Gastroesophageal sphincter (tissue), 3 donors: Measurements from ENCODE around the gene TIMMDC1.

Experiments
- POLR2AphosphoS5 ChIP-seq: sonication (generic); formaldehyde crosslinking; IDR thresholded peaks from one replicate; pipeline ENCODE4 v1.6.1; 2017; ENCODE audit warnings: antibody characterized with exemption
- TF ChIP-seq, protein P1 (sequence below), 4 experiments: fragments of 200-600 bp in 2 of 4; fragments of 450-650 bp in 2 of 4; sonication (generic) in 1 of 4; IDR thresholded peaks; one replicate each; pipeline ENCODE4 v1.5.1; 2017 to 2019; ENCODE audit warnings: antibody characterized with exemption in 4 of 4, mild to moderate bottlenecking in 2 of 4, moderate library complexity in 2 of 4

DNA sequence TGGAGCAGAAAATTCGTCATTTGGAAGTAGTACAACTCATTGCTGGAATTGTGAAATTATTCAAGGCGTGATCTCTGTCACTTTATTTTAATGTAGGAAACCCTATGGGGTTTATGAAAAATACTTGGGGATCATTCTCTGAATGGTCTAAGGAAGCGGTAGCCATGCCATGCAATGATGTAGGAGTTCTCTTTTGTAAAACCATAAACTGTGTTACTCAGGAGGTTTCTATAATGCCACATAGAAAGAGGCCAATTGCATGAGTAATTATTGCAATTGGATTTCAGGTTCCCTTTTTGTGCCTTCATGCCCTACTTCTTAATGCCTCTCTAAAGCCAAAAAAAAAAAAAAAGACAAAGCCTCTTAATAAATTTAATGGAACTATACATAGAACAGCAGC, 5.5 kb upstream of the TIMMDC1 start:
- TF ChIP-seq, protein P1, sequence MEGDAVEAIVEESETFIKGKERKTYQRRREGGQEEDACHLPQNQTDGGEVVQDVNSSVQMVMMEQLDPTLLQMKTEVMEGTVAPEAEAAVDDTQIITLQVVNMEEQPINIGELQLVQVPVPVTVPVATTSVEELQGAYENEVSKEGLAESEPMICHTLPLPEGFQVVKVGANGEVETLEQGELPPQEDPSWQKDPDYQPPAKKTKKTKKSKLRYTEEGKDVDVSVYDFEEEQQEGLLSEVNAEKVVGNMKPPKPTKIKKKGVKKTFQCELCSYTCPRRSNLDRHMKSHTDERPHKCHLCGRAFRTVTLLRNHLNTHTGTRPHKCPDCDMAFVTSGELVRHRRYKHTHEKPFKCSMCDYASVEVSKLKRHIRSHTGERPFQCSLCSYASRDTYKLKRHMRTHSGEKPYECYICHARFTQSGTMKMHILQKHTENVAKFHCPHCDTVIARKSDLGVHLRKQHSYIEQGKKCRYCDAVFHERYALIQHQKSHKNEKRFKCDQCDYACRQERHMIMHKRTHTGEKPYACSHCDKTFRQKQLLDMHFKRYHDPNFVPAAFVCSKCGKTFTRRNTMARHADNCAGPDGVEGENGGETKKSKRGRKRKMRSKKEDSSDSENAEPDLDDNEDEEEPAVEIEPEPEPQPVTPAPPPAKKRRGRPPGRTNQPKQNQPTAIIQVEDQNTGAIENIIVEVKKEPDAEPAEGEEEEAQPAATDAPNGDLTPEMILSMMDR (IDR thresholded peaks at IDR 0.05): no peak
- TF ChIP-seq POLR2AphosphoS5: no peak
